HG02623 (cell line): ENCODE results near the gene AAMDC.
"Not testable (repeated sequence)": the region's sequence is repeated elsewhere in the genome, so short reads cannot be mapped to it uniquely, and the experiment has no call there.

Source experiments
- ATAC-seq: cut with Tn5 transposase; IDR thresholded peaks from one replicate; pipeline ENCODE4 v1.9.1; 2021; ENCODE audit warnings: moderate library complexity; ENCODE audit not compliant: unreplicated experiment

Gene AAMDC

GRCh38 chr11:77819921-77820564 lies 901 bp upstream of the AAMDC start:
- ATAC-seq, result peak; percentile 5

- ATAC-seq, result no peak
Observed at GRCh38 chr11:77821349-77821851, 456 bp downstream of the AAMDC start.

DNA sequence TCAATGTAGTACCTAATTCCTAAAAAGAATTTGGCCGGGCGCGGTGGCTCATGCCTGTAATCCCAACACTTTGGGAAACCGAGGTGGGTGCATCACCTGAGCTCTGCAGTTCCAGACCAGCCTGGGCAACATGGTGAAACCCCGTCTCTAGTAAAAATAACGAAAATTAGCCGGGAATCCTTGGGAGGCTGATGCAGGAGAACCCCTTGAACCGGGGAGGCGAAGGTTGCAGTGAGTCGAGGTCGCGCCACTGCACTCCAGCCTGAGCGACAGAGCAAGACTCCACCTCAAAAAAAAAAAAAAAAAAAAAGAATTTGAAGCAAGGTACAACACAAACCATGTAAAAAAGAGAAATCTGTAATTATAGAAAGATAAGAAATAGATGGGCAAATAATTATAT lies 1.2 kb downstream of the AAMDC start:
- not testable (repeated sequence) for ATAC-seq

DNA sequence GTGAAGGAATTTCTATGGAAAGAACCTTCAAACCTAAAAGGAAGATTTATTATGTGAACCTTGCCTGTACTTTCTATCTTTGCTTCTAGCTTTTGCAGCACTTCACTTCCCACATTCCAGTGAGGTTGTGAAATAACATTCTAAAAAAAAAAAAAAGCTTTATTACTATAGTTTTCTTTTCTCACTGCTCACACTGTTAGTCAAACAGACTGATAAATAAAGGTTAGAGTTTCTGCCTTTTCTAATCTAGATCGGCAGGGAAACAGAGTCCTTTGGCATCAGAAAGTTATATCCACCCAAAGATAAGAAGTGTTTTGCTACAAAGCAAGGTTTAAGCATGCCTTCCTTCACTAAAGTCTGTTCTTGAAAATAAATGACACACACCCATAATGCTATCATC lies 2.8 kb downstream of the AAMDC start:
- no peak for ATAC-seq

DNA sequence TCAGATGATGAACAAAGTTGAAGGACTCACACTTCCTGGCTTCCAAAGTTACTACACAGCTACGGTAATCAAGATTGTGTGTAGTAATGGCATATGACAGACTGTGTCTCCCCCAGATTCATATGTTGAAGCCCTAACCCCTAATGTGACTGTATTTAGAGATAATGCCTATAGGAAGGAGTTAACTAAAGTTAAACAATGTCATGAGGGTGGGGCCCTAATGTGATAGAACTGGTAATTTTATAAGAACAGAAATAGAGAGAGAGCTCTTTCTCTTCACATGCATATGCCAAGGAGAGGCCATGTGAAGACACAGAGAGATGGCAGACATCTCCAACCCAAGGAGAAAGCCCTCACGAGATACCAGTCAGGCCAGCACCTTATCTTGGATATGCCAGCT lies 8.0 kb downstream of the AAMDC start:
- no peak for ATAC-seq

DNA sequence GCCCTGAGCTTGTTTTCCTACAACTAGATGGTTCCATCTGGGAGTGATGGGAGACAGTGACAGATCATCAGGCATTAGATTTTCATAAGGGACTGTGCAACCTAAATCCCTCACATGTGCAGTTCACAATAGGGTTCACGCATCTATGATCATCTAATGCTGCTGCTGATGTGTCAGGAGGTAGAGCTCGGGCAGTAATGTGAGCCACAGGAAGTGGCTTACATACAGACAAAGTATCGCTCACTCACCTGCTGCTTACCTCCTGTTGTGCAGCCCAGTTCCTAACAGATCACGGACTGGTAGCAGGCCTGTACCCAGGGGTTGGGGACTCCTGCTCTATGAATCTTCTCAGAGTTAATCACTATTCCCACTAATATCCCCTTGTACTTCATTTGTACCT lies 12.4 kb downstream of the AAMDC start:
- ATAC-seq, result no peak

DNA sequence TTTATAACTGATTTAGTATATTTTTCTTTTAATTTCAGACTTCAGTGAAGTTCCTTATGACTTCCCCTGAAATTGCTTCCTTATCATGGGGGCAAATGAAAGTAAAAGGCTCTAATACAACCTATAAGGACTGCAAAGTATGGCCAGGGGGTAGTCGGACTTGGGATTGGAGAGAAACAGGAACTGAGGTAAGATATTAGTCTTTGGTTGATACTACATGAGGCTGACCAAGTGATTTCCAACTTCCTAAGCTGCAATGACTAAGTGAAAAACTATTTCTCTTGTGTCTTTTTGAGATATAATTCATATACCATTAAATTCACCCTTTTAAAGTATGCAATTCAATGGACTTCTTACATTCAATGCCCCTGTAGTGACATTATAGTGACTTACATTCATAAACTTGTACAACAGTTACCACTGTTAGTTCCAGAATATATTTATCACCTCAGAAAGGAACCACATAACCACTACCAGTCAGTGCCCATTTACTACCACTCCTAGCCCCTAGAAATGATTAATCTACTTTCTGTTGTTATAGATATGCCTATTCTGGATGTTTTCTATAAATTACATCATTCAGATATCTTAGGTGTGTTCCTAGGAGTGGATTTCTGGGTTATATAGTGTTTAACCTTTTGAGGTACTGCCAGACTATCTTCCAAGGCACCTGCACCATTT lies 21.6 kb downstream of the AAMDC start:
- ATAC-seq, result no peak

DNA sequence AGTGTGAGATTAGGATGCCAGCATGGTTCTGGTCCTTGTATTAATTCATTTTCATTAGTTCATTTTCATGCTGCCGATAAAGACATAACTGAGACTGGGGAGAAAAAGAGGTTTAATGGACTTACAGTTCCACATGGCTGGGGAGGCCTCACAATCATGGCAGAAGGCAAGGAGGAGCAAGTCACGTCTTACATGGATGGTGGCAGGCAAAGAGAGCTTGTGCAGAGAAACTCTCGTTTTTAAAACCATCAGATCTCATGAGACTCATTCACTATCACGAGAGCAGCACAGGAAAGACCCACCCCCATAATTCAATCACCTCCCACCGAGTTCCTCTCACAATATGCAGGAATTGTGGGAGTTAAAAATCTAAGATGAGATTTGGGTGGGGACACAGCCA lies 22.8 kb downstream of the AAMDC start:
- ATAC-seq, result not testable (repeated sequence)

DNA sequence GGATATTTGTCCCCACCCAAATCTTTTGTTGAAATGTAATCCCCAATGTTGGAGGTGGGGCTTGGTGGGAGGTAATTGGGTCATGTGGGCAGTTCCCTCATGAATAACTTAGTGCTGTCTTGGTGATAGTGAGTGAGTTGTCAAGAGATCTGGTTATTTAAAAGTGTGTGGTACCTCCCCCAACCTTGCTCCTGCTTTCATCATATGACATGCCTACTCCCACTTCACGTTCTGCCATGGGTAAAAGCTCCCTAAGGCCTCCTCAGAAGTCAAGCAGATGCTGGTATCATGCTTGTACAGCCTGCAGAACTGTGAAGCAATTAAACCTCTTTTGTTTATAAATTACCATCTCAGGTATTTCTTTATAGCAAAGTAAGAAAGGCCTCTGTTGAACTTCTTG lies 30.6 kb downstream of the AAMDC start:
- no peak for ATAC-seq

DNA sequence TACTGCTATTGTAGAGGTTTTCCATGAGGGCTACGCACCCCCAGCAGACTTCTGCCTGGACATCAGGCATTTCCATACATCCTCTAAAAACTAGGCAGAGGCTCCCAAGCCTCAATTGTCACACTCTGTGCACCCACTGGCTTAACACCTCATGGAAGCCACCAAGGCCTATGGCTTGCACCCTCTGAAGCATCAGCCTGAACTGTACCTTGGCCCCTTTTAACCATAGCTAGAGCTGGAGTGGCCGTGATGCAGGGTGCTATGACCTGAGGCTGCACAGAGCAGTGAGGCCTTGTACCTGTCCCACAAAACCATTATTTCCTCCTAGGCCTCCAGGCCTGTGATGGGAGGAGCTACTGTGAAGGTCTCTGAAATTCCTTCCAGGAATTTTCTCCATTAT lies 33.9 kb downstream of the AAMDC start:
- no peak for ATAC-seq

DNA sequence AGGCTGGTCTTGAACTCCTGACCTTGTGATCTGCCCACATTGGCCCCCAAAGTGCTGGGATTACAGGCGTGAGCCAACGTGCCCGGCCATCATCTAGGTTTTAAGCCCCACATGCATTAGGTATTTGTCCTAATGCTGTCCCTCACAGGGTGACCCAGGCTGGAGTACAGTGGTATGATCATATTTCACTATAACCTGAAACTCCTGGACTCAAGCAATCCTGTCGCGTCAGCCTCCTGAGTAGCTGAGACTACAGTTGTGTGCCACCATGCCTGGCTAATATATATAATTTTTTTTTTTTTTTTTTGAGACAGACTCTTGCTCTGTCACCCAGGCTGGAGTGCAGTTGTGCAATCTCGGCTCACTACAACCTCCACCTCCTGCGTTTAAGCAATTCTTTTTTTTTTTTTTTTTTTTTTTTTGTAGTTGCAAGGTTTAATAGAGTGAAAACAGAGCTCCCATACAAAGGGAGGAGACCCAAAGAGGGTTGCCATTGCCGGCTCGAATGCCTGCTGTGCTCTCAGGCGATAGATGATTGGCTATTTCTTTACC lies 37.0 kb downstream of the AAMDC start:
- ATAC-seq, result not testable (repeated sequence)

- not testable (repeated sequence) for ATAC-seq
Observed at GRCh38 chr11:77861444-77861843, 40.5 kb downstream of the AAMDC start.

- ATAC-seq, result no peak
Observed at GRCh38 chr11:77865805-77866204, 44.9 kb downstream of the AAMDC start.

- no peak for ATAC-seq
Observed at GRCh38 chr11:77866336-77866735, 45.4 kb downstream of the AAMDC start.

DNA sequence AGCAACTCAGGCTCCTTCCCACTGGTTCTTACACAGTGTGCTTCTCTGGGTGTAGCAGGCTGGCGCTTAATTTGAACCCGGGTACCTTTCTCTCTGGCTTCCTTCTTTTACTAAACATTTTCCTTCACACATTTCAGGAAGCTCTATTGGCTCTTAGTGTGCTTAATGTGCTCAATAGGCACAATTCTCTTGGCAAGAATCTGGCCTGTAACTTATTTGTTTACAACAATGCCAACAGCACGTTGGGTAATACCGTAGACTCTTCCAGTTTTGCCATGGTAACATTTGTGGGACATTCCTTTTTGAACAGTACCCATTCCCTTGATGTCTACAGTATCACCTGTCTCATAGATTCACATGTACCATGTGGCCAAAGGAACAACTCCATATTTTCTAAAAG lies 47.8 kb downstream of the AAMDC start:
- no peak for ATAC-seq

DNA sequence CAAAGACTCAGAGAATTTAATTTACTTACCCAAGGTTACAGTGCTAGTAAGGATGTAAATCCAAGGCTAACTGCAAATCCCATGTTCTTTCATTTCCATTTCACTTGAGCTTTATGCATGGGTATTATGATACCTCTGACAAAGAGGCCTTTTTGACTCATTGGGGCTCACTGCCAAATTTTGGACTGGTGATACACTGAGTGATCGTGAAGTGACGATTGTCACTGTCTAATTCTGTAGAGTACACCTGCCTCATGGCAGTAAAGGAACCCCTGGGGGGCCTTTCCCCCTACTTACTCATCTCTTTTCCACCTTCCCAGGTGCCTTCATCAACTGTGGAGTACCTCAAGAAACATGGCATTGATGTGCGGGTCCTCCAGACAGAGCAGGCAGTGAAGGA lies 50.9 kb downstream of the AAMDC start:
- ATAC-seq, result no peak

DNA sequence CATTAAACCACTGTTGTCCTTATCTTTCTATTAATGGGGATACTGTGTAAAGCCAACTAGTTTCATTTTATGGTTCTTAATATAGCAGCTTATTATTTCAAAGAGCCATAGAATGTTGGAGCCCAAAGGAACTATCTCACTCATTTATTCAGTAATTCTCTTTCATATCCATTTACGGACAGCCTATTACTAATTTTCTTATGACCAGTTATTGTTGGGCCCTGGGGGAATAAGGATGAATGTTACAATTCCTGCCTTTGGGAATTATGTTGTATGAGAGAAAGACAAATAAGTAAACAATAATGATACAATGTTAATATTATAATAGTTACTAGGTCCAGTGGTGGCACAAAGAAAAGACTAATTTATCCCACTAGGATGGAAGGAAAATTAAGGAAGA lies 52.4 kb downstream of the AAMDC start:
- no peak for ATAC-seq

DNA sequence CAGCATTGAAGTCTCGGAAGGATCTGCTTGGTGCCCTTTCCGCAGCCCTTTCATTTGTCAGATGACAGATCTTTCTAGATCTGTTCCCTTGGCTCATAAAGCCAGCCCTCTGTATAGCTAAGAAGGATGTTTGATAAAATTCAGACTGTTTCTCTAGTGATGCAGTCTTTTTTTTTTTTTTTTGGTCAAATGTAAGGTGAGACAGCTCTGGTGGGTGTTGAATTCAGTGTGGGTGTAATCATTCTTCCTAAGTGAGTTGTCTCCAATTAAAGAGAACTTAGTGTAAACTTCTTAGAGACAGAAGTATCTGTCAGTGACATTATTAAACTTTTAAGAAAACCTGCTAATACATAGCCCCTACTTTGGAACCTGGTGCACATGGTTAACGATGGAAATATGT lies 53.3 kb downstream of the AAMDC start:
- ATAC-seq, result no peak

DNA sequence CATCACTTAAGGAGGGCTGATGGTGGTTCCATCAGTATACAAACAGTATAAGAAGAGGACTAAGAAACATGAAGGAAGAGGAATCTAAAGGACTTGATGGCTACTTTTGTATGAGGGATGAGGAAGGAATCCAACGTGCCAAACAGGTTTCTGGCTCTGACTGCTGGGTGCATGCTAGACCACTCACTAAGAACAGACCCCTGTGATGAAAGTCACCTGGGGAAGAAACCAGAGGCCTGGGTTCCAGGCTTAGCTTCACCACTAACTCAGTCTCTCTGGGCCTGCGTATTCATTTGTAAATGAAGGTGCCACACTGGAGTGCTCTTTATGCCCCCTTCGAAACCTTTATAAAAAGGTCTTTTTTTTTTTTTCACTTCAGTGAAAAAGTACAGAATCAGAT lies 55.1 kb downstream of the AAMDC start:
- ATAC-seq, result no peak

- not testable (repeated sequence) for ATAC-seq
Observed at GRCh38 chr11:77878247-77878646, 57.3 kb downstream of the AAMDC start.

GRCh38 chr11:77879218-77879617 lies 58.3 kb downstream of the AAMDC start:
- peak; percentile 80 for ATAC-seq

DNA sequence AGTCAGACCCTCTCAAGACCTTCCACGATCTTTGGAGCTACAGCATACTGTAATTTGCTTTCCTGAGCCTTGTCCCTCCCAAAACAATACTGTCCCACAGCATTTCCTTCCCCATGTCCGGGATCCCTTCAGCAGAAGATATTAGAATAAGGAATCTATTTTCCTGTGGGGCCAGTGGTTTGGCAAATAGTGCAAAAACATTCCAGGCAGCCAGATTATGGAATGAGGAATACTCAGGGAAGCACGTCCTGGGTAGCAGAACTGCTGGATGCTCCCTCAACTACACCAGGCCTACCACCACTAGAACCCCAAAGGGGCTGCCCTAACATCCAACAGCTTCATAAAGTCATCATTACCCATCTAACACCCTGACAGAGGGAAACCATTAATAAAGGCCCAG lies 61.5 kb downstream of the AAMDC start:
- ATAC-seq, result no peak
